ENCODE data around the gene ATP11B. TPM values are rescaled to one million over a fixed set of nuclear protein-coding genes. Genes with fewer than 3 reads are reported as not detected.

ATP11B gene
- 97.2 TPM for total RNA-seq

- DNase-seq (ENCODE audit: low spot score) = peak; percentile 76
Measured at GRCh38 chr3:182792901-182793662, at the start of gene ATP11B. ATP11B (plus strand) TSS chr3:182793504; CDS start chr3:182793760, 256 bp downstream.

- DNase-seq (ENCODE audit: low spot score) = no peak
Measured at GRCh38 chr3:182746959-182747358, 46.3 kb upstream of the ATP11B start.

GRCh38 chr3:182755308-182755707 lies 38.0 kb upstream of the ATP11B start:
- no peak for DNase-seq (ENCODE audit: low spot score)

- no peak for DNase-seq (ENCODE audit: low spot score)
Measured at GRCh38 chr3:182755712-182756111, 37.6 kb upstream of the ATP11B start.

GRCh38 chr3:182760576-182761164 lies 32.6 kb upstream of the ATP11B start:
- no peak for DNase-seq (ENCODE audit: low spot score)

GRCh38 chr3:182763896-182764295 lies 29.4 kb upstream of the ATP11B start:
- no peak for DNase-seq (ENCODE audit: low spot score)

- DNase-seq (ENCODE audit: low spot score) = no peak
Measured at GRCh38 chr3:182765287-182765686, 28.0 kb upstream of the ATP11B start.

- DNase-seq (ENCODE audit: low spot score) = no peak
Measured at GRCh38 chr3:182766099-182766498, 27.2 kb upstream of the ATP11B start.

GRCh38 chr3:182768413-182768812 lies 24.9 kb upstream of the ATP11B start:
- no peak for DNase-seq (ENCODE audit: low spot score)

GRCh38 chr3:182769673-182770072 lies 23.6 kb upstream of the ATP11B start:
- DNase-seq (ENCODE audit: low spot score) = no peak

GRCh38 chr3:182782149-182782548 lies 11.2 kb upstream of the ATP11B start:
- DNase-seq (ENCODE audit: low spot score) = no peak

- DNase-seq (ENCODE audit: low spot score) = no peak
Measured at GRCh38 chr3:182783106-182783505, 10.2 kb upstream of the ATP11B start.

GRCh38 chr3:182784542-182784941 lies 8.8 kb upstream of the ATP11B start:
- no peak for DNase-seq (ENCODE audit: low spot score)

- DNase-seq (ENCODE audit: low spot score) = no peak
Measured at GRCh38 chr3:182785142-182785541, 8.2 kb upstream of the ATP11B start.

- DNase-seq (ENCODE audit: low spot score) = no peak
Measured at GRCh38 chr3:182785756-182786155, 7.5 kb upstream of the ATP11B start.

- DNase-seq (ENCODE audit: low spot score) = no peak
Measured at GRCh38 chr3:182786564-182787196, 6.6 kb upstream of the ATP11B start.

GRCh38 chr3:182787302-182788036 lies 5.8 kb upstream of the ATP11B start:
- DNase-seq (ENCODE audit: low spot score) = no peak

GRCh38 chr3:182789371-182789770 lies 3.9 kb upstream of the ATP11B start:
- no peak for DNase-seq (ENCODE audit: low spot score)

- DNase-seq (ENCODE audit: low spot score) = no peak
Measured at GRCh38 chr3:182790612-182791011, 2.7 kb upstream of the ATP11B start.

- DNase-seq (ENCODE audit: low spot score) = peak; percentile 45
Measured at GRCh38 chr3:182793663-182794454, 555 bp downstream of the ATP11B start.
